Esophagus mucosa (tissue), 1 donor: Measurements from ENCODE around the gene CAMP. TPM values are rescaled to one million over a fixed set of nuclear protein-coding genes. Genes with fewer than 3 reads are reported as not detected.
"Not testable (repeated sequence)": the region's sequence is repeated elsewhere in the genome, so short reads cannot be mapped to it uniquely, and the experiment has no call there.

Source experiments
- ATAC-seq: fragments of 200-7000 bp; cut with Tn5 transposase; one replicate; pipeline ENCODE4 v1.9.1; 2020
- total RNA-seq: library from RNA; stranded (reverse); gene quantifications from one replicate; pipeline ENCODE4 v1.2.4, GENCODE V29; 2023
- donor health status: DM: yes; HTN: yes; CAD: no.

The CAMP gene
- total RNA-seq, 1 donor from 2014 or later, result not detected

DNA sequence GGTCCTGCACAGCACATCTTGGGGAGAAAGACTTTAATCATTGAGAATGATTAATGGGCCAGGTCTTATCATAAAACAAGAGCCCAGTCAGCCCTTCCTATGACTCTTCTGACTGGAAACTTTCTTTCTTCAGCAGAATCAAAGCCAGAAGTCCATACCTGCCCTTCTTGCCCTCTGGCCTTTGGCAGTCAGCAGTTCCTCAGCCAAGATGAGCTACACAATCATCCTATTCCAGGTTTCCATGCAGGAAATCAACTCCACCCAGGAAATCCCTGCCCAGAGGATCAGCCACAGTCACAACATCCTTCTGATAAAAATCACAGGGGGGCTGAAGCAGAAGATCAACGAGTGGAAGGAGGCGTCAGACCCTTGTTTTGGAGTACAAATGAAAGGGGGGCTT is 44.5 kb downstream of the CAMP start:
- peak; percentile 7 for ATAC-seq

GRCh38 chr3:48268381-48268935 is 45.2 kb downstream of the CAMP start:
- ATAC-seq, result peak; percentile 95

DNA sequence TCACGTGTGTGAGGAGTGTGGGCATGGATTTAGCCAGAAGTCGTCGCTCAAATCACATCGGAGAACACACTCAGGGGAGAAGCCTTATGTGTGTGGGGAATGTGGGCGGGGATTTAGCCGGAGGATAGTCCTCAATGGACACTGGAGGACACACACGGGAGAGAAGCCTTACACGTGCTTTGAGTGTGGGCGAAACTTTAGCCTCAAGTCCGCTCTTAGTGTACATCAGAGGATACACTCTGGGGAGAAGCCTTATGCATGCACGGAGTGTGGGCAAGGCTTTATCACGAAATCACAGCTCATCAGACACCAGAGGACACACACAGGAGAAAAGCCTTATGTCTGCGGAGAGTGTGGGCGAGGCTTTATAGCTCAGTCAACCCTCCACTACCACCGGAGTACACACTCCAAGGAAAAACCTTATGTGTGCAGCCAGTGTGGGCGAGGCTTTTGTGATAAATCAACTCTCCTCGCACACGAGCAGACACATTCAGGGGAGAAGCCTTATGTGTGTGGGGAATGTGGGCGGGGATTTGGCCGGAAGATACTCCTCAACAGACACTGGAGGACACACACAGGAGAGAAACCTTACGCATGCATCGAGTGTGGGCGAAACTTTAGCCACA is 45.8 kb downstream of the CAMP start:
- ATAC-seq, result peak; percentile 34

DNA sequence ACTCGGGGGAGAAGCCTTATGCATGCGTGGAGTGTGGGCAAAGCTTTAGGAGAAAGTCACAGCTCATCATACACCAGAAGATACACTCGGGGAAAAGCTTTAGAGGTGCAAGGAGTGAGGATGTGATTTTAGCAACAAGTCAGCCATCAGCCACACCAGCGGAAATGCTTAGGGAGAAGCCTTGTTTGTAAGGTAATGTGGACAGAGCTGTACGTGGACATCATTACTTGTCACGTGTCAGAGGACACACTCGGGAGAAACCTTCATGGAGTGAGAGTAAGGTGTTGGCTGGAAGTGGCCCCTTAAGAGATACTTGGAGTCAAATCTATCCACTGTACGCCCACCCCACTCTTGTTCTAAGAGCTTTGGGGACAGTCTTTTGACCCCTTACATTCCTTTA is 46.3 kb downstream of the CAMP start:
- no peak for ATAC-seq

GRCh38 chr3:48270306-48270705 is 47.0 kb downstream of the CAMP start:
- ATAC-seq, result no peak

DNA sequence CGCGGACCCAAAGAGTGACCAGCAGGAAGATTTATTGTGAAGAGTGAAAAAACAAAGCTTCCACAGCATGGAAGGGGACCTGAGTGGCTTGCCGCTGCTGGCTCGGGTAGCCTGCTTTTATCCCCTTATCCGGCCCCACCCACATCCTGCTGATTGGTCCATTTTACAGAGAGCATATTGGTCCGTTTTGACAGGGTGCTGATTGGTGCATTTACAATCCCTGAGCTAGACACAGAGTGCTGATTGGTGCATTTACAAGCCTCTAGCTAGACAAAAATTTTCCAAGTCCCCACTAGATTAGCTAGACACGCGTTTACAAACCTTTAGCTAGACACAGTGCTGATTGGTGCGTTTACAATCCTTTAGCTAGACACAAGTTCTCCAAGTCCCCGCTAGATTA is 47.9 kb downstream of the CAMP start:
- not testable (repeated sequence) for ATAC-seq

DNA sequence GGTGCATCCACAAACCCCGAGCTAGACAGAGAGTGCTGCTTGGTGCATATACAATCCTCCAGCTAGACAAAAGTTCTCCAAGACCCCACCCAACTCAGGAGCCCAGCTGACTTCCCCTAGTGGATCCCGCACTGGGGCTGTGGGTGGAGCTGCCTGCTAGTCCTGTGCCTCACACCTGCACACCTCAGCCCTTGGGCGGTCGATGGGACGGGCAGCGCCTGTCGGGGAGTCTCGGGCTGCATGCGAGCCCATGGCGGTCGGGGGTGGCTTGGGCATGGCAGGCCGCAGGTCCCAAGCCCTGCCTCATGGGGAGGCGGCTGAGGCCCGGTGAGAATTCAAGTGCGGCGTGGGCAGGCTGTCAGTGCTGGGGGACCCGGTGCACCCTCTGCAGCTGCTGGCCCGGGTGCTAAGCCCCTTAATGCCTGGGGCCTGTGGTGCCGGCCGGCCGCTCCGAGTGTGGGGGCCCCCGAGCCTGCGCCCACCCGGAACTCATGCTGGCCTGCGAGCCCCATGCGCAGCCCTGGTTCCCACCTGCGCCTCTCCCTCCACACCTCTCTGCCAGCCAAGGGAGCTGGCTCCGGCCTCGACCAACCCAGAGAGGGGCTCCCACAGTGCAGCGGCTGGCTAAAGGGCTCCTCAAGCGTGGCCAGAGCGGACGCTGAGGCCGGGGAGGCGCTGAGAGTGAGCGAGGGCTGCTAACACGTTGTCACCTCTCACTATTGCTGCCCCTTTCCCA is 48.6 kb downstream of the CAMP start:
- no peak for ATAC-seq

- no peak for ATAC-seq
Measured at GRCh38 chr3:48273594-48274211, 50.4 kb downstream of the CAMP start.

- ATAC-seq, result no peak
Measured at GRCh38 chr3:48274452-48274851, 51.2 kb downstream of the CAMP start.

Other genes starting within 250 kb of the CAMP start
- 107 TPM for gene MAP4, start 207.1 kb upstream of the CAMP start, total RNA-seq
- gene CDC25A, start 35.1 kb upstream of the CAMP start, total RNA-seq, result 3.8 TPM
- 6.9 TPM for gene ZNF589, start 17.6 kb downstream of the CAMP start, total RNA-seq
- 17.0 TPM for gene NME6, start 77.9 kb downstream of the CAMP start, total RNA-seq
- gene SPINK8, start 110.2 kb downstream of the CAMP start, total RNA-seq, result 1.6 TPM
- gene FBXW12, start 148.7 kb downstream of the CAMP start, total RNA-seq, result not detected
- gene PLXNB1, start 206.6 kb downstream of the CAMP start, total RNA-seq, result 62.0 TPM
- 15.3 TPM for gene CCDC51, start 216.6 kb downstream of the CAMP start, total RNA-seq
- gene TMA7, start 216.8 kb downstream of the CAMP start, total RNA-seq, result 244 TPM
- gene ATRIP, start 223.2 kb downstream of the CAMP start, total RNA-seq, result 6.3 TPM